ENCODE measurements around the gene MCTP1. TPM values are rescaled to one million over a fixed set of nuclear protein-coding genes. Genes with fewer than 3 reads are reported as not detected.

MCTP1 gene
- total and polyA plus RNA-seq, 8 donors, result 4.4 to 55.1 (median 5.9) TPM

DNA sequence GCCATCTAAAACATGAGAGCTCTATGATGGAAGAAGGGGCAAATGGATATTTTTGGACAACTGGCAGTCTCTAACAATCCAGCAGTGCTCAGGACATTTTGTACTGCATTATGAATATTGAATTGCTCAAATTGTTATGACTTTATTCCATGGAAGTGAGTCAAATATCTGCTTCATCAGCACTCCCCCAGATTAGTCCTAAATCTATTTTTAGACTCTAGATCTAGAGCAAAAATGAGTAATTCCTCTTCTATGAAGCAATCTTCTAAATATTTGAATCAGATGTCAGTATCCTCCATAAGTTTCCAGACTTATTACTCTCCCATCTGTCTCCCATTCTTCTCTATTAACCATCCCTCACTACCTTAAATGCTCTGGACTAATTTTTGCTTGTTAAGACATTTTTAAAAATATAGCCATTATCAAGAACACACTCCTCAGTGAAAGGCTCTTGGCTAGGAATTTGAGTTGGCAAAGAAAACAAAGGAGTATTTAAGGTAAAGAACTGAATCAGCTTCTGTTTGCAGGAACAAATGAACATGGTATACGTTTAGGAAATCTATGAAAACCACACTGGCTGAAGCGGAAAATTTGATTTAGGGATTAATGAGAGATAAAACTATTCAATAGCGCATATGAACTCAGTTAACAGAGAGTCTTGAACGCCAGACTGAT is 300.9 kb downstream of the MCTP1 start:
- H3K27me3 ChIP-seq, result no peaks in the 10 kb centered on the region
- no peaks in the 10 kb centered on the region for H3K4me1 ChIP-seq
- intact Hi-C loops (cut with DNase I), result no loop called here
- no peaks in the 10 kb centered on the region for H3K36me3 ChIP-seq
- H3K9me3 ChIP-seq, result no peaks in the 10 kb centered on the region
- no peak for DNase-seq
- H3K27ac ChIP-seq, result no peak overlapping the region
- ATAC-seq, result no peak
- H3K4me3 ChIP-seq, result no peak overlapping the region
- TF ChIP-seq, protein P1, sequence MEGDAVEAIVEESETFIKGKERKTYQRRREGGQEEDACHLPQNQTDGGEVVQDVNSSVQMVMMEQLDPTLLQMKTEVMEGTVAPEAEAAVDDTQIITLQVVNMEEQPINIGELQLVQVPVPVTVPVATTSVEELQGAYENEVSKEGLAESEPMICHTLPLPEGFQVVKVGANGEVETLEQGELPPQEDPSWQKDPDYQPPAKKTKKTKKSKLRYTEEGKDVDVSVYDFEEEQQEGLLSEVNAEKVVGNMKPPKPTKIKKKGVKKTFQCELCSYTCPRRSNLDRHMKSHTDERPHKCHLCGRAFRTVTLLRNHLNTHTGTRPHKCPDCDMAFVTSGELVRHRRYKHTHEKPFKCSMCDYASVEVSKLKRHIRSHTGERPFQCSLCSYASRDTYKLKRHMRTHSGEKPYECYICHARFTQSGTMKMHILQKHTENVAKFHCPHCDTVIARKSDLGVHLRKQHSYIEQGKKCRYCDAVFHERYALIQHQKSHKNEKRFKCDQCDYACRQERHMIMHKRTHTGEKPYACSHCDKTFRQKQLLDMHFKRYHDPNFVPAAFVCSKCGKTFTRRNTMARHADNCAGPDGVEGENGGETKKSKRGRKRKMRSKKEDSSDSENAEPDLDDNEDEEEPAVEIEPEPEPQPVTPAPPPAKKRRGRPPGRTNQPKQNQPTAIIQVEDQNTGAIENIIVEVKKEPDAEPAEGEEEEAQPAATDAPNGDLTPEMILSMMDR (IDR thresholded peaks at IDR 0.05), result no peak

DNA sequence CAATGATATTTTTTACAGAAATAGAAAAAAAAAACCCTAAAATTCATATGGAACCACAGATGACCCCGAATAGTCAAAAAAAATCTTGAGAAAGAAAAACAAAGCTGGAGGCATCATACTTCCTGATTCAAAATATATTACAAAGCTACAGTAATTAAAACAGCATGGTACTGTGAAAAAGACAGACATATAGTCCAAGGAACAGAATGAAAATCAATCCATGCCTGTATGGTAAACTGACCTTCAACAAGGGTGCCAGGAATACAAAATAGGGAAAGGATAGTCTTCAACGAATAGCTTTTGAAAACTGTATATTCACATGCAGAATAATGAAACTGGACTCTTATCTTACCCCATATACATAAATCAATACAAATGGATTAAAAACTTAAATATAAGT is 307.5 kb downstream of the MCTP1 start:
- intact Hi-C loops (cut with DNase I), result no loop called here
- ATAC-seq, result no peak
- no peaks in the 10 kb centered on the region for H3K27me3 ChIP-seq

DNA sequence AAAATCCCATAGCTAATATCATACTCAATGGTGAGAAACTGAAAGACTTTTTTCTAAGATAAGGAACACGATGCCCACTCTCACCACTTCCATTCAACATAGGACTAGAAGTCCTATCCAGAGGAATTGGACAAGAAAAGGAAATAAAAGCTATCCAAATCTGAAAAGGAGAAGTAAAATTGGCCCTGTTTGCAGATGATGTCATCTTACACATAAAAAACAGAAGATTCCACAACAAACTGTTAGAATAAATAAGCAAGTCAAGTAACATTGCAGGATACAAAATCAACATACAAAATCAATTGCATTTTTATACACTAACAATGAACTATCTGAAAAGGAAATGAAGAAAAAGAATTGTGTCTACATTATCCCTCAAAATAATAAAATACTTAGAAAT is 308.0 kb downstream of the MCTP1 start:
- TF ChIP-seq, protein P1 (IDR thresholded peaks at IDR 0.05), result no peak
- intact Hi-C loops (cut with DNase I), result no loop called here
- DNase-seq (no peak), ATAC-seq (no peak)
- Histone ChIP-seq H3K27ac (no peak overlapping the region), H3K27me3 (no peaks in the 10 kb centered on the region), H3K9me3 (peaks cover 0 to 27% of the 10 kb centered on the region in 2 donors), H3K4me1 (no peaks in the 10 kb centered on the region), H3K36me3 (peaks cover 0 to 8% of the 10 kb centered on the region in 2 donors), H3K4me3 (no peak overlapping the region)

More for the DNA sequence above, 307.5 kb downstream of the MCTP1 start:
- Histone ChIP-seq H3K36me3 (peaks cover 0 to 8% of the 10 kb centered on the region in 2 donors), H3K9me3 (peaks cover 0 to 27% of the 10 kb centered on the region in 2 donors), H3K4me1 (no peaks in the 10 kb centered on the region), H3K4me3 (no peak overlapping the region), H3K27ac (no peak overlapping the region)
- DNase-seq, result no peak
- TF ChIP-seq, protein P1 (IDR thresholded peaks at IDR 0.05), result no peak

DNA sequence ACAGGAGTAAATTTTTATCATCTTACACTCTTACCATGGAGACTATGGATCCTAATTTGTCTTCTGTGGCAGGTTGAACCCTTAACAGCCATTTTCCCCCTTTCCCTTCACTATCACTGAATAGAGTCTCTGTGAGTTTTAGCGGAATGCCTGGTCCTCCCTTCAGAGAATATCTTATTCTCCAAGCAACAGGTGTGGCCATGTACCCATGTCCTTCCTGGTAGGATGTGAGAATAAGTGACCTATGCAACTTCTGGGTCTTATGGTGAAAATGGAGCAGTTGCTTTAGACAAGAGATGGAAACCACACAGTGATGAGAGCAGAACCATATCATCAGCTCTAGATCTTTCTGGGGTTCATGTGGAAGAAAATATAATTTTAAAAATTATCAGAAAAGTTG is 312.6 kb downstream of the MCTP1 start:
- peaks cover 0 to 20% of the 10 kb centered on the region in 2 donors for H3K9me3 ChIP-seq
- H3K4me3 ChIP-seq, result no peak overlapping the region
- ATAC-seq (no peak), DNase-seq (no peak)
- TF ChIP-seq, protein P1 (IDR thresholded peaks at IDR 0.05), result no peak
- no peaks in the 10 kb centered on the region for H3K27me3 ChIP-seq
- no peak overlapping the region for H3K27ac ChIP-seq
- intact Hi-C loops (cut with DNase I), result no loop called here
- peaks cover 0 to 5% of the 10 kb centered on the region in 2 donors for H3K4me1 ChIP-seq
- peaks cover 0 to 8% of the 10 kb centered on the region in 2 donors for H3K36me3 ChIP-seq

DNA sequence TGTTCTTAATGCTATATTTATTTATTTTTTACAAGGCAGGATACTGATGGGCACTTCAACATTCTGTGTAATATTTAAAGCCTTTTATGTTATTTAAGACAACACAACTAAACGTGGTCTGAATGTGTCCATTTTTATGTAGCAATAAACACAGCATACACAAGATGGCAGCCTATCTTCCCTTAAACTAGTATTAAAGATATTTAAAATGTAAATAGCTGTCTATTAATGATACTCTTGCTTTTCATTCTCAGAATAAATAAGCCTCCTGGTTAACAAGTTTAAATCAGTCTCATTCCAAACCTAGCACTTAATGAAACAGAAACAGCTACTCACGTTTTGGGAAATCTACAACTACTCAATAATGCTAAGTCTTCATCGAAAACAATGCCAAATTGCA is 315.7 kb downstream of the MCTP1 start:
- no peaks in the 10 kb centered on the region for H3K9me3 ChIP-seq
- H3K36me3 ChIP-seq, result no peaks in the 10 kb centered on the region
- intact Hi-C loops (cut with DNase I), result loop anchor here in 1 of 2 donors (10.0 kb wide), 1 partner anchor 296 kb away; no protein-coding TSS in a partner anchor
- TF ChIP-seq, protein P1 (IDR thresholded peaks at IDR 0.05), result no peak
- peaks cover 0 to 5% of the 10 kb centered on the region in 2 donors for H3K4me1 ChIP-seq
- H3K27me3 ChIP-seq, result no peaks in the 10 kb centered on the region
- peak in 2 of 4 donors; percentile 8 to 12 for DNase-seq
- no peak overlapping the region for H3K4me3 ChIP-seq
- no peak overlapping the region for H3K27ac ChIP-seq
- peak; percentile 91 for ATAC-seq
